HG02678 (cell line): ENCODE data around the gene FBH1.
"Not testable (repeated sequence)": the region's sequence is repeated elsewhere in the genome, so short reads cannot be mapped to it uniquely, and the experiment has no call there.

Experiments
- ATAC-seq: cut with Tn5 transposase; IDR thresholded peaks from one replicate; pipeline ENCODE4 v1.9.1; 2021; ENCODE audit warnings: mild to moderate bottlenecking, moderate library complexity; ENCODE audit not compliant: unreplicated experiment

FBH1 gene

DNA sequence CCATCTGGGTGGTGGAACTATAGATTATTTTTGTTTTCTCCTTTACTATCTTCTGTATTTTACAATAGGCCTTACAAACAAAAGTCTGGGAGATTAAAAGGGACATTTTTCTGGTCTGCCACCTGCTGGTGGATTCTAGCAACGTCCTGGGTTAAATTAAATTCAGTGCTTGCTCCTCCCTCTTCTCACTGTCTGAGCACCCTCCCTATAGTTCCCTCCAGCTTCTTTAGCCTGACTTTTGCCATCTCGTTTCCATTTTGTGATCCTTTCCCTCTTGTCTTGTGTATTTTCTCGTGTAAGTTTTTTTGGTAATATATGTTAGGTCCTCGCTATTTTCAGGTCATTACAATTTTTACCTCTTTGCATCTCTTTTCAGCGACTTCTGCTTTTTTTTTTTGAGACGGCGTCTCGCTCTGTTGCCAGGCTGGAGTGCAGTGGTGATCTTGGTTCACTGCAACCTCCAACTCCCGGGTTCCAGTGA lies 16.5 kb upstream of the FBH1 start:
- peak; percentile 89 for ATAC-seq

DNA sequence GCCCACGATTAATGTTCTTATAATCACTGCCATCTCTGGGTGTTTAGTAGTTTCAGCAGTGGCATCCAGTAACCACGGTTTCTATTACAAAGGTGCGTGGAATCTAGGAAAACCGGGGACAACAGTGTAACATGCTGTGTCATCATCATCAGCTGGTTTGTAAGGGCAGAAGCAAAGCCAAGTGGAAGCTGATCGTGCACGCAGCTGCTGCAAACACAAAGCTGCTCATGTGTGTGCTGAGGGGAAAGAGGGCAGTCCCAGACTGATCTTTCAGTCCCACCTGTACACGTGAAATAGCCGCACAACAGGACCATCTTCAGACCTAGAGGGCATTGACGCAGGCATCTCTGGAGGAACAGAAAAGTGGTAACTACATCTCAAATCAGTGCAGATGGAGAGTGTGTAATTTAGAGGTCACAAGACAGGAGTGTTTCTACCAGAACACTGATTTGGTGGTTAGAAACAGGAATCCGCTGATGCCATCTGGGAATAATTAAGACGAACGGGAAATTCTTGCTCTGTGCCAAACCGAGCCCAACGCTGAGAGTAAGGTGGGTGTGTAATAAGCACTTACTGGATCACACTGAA lies 13.8 kb upstream of the FBH1 start:
- ATAC-seq = no peak

DNA sequence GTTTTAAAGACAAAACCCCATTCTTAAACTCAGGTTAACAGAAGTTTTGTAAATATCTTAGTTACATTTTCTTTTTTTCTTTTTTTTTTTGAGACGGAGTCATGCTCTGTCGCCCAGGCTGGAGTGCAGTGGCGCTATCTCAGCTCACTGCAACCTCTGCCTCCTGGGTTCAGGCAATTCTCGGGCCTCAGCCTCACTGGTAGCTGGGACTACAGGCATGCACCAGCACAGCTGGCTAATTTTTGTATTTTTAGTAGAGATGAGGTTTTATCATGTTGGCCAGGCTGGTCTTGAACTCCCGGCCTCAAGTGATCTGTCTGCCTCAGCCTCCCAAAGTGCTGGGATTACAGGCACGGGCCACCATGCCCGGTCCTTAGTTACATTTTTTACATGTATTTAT lies 13.0 kb upstream of the FBH1 start:
- ATAC-seq = not testable (repeated sequence)

DNA sequence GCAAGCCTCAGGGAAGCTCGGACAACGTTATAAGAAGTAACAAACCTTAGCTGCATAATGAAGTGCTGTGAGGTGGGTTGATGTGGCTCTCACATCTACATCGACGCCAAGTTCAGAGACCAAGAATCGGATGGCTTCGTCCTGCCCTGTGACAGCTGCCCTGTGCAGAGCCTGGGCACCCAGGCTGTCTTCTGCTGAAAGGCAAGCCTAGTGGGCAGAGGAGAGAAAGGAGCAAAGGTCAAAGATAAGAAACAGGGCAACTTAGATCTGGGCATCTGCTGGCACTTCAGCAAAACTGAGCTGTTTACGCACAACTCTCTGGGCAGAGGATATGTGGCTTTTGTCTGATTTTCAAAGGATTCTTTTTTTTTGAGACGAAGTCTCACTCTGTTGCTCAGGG lies 7.1 kb upstream of the FBH1 start:
- ATAC-seq = no peak

DNA sequence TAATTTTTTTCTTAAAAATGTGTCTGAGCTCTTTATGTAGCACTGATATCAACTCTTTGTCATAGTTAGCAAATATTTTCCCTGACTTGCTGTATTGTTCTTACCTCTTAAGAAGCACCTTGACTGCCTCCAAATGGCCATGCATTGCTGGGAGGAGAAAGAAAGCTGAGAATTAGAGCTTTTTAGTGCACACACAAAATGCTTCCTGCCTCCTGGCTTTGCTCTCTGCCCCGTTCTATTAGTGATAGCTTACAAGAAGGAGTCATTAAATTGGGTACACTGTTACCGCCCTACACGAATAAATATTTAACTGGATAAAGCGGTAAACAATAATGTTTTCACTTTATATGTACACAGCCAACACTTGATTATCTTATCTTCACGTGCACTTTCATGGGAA lies 4.4 kb upstream of the FBH1 start:
- no peak for ATAC-seq

DNA sequence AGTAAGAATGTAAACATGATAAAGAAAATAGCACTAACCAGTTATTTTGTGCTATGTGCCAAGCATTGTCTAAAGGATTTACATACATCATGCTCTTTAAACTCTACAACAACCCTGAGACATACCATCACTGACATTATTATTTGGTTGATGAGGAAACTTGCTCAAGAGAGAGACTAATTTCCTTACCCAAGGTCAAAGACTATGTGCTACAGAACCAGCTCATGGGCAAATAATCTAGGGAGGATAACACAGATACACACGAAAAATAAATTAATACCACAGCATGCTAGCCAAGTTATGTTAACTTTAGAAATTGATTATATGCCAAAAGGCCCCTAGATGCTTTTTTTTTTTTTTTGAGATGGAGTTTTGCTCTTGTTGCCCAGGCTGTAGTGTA lies 3.0 kb upstream of the FBH1 start:
- no peak for ATAC-seq

DNA sequence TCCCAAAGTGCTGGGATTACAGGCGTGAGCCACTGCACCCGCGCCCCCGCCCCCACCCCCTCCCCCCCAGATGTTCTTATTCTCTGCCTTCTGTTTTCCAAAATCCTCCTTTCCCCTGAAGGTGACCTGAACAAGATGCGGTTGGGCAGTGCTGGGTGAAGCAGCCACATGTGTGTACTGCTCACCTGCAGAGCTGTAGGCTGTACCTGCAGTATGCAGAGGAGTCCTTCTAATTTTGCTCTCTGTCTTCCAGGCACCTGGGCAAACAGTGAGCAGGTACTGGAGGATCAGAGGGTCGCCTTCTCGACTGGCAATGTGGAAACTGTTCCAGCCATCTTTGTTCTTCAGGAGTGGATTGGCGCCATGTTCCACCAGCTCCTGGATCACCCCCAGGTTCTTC lies 2.4 kb upstream of the FBH1 start:
- ATAC-seq = no peak

DNA sequence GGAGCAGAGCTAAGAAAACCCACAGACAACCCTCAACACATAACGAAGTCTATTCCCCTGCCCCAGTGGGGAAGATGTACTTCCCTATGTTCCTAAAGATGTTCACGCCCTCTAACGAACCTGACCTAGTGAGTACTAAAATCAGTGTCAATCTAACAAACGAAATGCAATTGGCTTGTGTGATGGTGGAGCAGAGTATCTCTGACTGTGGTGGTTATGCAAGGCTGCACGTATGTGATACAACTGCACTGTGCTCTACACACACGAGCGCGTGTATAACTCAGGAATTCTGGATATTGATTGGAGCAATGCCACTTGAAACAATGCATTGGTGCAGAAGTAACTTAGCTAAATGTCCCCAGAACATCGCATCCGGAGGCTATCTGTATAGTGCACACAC lies 1.7 kb upstream of the FBH1 start:
- no peak for ATAC-seq

DNA sequence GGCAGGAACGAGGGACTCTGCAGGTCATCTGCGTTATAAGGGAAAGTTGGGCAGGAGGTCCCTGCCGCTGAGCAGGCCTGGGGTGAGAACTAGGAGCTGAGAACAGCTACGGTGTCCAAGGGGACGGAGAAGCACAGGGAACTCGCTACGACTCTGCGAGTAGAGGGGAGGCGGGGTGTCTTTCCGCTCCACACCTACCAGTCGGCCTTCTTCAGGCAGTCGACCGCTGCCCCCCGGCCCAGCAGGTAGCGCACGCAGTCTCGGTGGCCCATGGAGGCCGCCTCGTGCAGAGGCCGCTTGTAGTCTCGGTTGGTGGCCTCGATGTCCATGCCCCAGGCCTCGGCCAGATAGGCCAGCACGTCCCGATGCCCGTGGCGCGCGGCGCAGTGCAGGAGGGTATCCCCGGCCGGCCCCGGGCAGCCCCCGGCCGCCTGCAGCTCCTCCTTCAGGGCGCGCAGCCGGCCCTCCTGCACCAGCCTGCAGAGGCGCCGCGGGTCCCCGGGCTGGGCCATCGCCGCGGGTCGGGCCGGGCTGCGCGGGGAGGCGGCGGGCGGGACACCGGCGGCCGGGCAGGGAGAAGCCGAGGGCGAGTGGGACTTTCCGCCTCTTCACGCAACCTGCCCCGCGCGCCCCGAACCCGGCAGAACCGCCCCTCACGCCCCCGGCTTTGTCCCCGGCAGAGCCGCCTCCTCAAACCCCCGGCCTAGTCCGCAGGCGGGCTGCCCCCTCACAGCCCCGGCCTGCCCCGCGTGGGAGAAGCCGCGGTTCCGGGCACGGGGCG lies 1.0 kb upstream of the FBH1 start:
- peak; percentile 26 for ATAC-seq

DNA sequence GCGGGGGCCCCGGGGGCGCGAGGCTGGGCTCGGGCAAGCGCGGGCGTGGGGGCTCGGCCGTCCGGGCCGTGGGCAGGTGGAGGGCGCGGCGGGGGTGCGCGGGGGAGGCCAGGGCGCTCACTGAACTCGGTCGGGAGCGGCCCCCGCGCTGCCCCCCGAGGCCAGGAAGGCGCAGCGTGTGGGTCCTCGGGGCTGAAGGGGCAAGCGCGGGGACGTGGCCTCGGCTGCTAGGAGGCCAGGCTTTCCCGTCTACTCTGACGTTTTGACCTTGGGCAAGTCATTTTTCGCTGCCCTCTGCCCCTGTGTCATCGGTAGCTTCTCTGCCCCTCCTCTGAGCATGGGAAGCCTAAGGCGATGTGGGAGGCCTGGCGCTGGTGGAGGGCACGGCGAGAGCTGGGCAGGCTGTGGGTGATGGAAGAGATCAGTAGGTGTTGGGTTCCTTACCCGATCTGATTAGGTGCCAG lies 441 bp downstream of the FBH1 start:
- peak; percentile 5 for ATAC-seq

DNA sequence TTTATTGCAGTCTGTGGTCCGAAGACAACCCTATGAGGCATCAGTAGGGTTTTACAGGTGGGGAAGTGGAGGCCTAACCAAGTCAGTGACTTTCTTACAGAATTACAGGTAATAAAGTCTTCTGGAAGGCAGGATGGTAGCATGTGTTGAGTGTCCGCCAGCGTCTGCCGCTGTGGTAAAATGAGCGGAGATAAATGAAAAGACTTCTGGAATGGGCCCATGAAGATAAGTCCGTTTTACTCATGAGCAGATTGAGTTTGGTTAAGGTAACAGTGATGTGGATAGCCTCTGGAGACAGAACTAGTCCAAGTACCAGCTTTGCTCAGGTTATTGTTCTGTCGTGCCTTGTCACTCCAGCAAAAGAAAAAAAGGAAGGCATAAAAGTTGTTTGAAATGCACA lies 966 bp downstream of the FBH1 start:
- no peak for ATAC-seq

DNA sequence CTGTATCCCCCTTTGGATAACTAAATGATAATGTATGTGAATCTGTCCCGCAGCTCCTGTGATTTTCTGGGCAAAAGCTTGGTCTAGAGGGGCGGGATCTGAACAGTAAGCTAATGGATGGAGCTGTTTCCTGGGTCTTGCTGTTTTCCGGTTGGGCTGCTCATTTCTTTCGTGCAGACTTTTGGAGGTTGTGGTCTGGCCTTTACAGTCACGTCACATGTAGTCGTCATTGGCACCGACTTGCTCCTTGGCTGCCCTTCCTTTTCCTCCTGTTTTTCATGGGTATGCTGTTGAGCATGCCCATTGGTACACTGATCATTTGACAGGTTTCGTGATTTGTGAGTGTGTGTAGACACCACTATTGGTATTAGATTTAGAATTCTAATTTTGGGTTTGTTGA lies 2.0 kb downstream of the FBH1 start:
- ATAC-seq = no peak

DNA sequence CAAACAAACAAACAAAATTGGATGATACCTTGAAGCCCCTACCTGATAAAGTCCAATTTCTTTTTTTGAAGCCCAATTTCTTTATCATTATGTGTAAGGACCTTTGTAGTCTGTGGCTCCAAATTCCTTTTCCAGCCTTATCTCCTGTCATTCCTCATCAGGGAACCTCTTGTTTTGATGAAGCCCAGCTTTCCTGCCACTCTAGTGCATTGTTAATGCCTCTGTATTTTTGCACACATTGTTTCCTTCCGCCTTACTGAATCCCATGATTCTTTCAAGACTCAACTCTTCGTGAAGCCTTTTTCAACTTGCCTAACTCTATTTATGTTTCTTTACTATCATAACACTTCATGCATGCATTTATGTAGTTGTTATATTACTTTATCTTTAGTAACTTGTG lies 3.3 kb downstream of the FBH1 start:
- no peak for ATAC-seq

DNA sequence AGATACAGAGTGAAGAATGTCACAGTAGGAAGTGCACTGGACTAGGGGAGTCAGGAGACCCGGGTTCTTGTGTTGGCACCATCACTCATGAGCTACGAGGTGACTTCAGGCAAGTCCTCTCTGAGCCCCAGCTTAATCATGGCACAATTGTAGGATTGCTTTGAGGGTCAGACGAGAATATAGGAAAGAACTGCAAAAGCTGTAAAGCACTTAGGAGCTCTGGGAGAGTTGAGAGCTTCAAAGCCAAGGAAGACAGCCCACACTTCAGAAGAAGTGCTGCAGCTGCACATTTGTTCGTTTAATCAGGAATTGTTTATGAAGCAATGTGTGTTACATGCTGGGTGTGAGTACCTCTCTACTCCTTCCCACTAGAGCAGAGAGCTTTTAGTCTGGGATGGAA lies 4.4 kb downstream of the FBH1 start:
- ATAC-seq = no peak

DNA sequence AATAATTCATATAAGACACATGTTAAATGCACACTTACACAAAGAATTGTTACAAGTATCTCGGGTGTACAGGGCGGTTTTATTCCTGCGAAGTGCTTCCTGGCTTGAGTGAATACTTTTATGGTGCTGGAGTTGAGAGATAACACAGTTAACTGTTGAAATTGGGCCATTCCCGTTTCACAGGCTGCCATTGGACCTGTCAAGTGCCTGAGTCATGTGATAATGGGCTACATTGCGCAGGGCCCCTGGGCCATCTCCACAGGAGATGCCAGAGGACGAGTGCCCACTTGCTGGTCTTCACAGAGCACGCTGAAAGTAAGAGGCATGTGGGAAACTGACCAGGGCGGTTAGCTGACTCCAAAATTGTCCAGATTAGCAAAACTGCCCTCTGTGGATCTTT lies 4.8 kb downstream of the FBH1 start:
- no peak for ATAC-seq

DNA sequence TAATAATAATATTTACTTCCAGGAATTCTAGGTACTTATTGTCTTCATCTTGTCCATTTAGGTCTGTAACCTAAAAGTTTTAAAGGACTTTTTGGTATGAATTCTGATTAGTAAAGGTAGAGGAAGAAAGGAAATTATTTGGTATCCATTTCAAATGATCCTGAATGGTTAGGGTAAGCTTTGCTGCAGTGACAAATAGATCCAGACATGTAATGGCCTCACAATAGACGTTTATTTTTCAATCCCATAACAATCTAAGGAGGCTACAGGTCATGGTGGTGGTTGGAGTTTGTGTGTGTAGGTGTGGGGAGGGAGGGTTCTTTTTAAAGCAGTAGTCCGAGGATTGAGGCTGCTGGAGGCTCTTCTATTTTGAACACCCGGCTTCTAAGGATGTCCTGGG lies 5.3 kb downstream of the FBH1 start:
- no peak for ATAC-seq

DNA sequence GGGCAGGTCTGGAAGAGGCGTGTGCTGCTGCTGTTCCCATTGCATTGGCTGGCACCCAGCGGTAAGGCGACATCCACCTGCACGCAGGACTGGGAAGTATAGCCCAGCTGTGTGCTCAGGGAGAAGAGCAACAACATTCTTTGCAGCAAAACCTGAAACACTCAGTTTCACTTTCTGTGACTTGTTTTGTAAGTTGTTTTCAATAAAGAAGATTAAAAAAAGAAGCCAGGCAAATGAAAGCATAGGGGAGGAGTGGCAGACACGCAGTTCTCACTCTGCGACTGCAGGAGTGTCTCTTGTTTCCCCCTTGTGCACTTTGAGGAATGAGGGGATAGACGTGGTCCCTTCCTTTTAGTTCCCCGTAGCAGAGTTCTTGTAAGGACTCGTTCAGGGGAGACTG lies 5.8 kb downstream of the FBH1 start:
- ATAC-seq = peak; percentile 82

DNA sequence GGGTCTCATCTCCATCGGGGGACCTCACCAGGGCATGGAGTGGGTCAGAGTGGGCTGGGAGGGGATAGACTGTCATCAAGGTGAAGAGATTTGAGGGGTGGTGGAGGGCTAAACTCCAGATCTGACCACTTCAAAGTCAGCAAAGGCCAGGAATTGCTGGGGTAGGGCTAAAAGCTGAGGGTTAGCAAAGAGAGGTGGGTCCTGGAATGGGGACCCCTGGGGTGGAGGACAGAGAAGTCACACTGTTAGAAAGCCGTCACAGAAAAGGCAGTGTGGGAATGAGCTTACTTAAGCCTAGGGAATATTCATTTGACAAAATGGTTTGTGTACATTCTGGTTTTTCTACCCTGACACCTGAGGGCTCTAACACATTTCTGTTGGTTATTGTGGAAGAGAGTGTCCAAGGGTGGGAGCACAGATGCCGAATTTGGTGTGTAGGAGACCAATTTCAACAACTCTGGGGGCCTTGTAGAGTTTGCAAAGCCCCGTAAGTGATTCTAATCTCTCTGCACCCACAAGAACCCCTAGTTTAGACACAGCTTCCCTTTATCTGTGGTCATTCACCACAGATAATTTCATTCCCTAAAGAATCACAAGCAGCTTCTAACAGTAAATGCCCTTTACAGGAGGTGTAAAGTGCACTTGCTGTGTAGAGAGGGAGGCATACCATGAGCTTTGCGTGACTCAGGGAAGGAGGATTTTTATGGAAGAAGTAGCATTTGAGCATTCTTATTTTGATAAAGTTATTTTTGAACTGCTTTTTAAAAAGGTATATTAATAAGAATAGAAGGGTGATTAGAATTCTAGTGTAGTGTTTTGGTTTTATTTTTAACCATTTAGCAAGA lies 6.4 kb downstream of the FBH1 start:
- no peak for ATAC-seq

DNA sequence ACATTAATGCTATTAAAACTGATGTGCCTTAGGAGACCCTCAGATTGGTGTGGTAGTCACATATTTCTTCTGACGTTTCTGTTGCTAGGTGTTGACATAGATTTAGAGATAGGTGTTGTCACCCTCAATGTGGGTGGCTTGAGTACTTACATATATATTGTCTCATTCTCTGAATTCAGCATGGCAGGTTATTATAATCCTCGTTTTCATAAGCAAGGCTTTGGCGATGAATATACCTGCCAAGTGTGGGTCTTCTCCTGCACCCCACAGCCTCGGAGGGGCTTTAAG lies 7.0 kb downstream of the FBH1 start:
- ATAC-seq = no peak

DNA sequence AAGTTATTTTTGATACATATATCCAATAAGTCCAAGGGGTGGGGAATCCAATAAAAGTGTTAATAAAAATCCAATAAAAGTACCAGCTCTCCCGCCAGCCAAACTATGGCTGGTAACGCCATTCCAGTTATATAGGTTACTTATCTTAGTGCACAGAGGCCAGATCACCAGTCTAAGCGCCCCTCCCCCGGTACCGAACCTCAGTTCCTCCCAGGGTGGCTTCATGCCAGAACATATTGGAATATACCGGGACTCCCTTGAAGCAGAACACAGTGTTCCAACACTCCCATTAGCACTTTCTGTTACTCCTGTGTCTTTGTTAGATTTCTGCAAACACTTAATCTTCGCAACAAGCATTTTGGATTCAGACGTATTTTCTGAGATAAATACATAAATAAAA lies 7.5 kb downstream of the FBH1 start:
- ATAC-seq = no peak

DNA sequence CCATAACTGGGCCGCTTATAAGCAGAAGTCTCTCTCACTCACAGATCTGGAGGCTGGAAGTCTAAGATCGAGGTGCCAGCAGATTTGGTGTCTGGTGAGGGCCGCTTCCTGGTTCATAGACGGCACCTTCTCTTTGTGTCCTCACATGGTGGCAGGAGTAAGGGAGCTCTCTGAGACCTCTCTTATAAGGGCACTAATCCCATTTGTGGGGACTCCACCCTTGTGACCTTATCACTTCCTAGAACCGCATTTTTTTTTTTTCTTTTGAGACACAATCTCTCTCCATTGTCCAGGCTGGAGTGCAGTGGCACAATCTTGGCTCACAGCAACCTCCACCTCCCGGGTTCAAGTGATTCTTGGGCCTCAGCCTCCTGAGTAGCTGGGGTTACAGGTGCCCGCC lies 8.1 kb downstream of the FBH1 start:
- no peak for ATAC-seq

DNA sequence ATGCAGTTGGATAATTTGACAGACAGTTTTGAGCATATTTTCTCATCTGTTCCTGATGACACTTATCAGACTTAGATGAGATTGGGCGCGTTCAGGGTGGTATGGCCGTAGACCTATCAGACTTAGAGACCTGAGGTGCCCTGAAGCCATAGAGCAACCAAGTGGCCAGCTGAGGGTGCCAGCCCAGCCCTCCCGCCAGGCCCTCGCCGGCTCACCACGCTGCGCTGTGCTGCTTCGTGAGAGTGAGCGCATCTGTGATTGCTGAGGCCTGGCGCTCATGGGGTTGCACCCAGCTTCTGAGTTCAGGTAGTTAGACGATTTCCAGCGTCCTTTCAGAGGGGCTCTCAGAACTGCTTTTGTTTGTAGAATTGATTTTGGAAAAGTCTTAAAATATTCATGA lies 10.2 kb downstream of the FBH1 start:
- no peak for ATAC-seq
